Karpas-422 (cell line): Measurements from ENCODE around the gene HDX. TPM values are rescaled to one million over a fixed set of nuclear protein-coding genes. Genes with fewer than 3 reads are reported as not detected.

Experiments used
- DNase-seq: peaks from one replicate; pipeline ENCODE4 v3.0.0-alpha.2; 2015
- H2AFZ ChIP-seq: fragments of 200-600 bp; sonication (generic); 2 replicates; pipeline ENCODE4 v1.6.1; 2014; ENCODE audit warnings: antibody characterized with exemption, low read length, mixed read lengths
- H3K27ac ChIP-seq: fragments of 200-600 bp; sonication (generic); 2 replicates; pipeline ENCODE4 v1.5.1; 2014; ENCODE audit warnings: mild to moderate bottlenecking, low read length, moderate library complexity
- H3K27me3 ChIP-seq: fragments of 200-600 bp; sonication (generic); 2 replicates; pipeline ENCODE4 v1.6.1; 2014; ENCODE audit warnings: low read length, mixed read lengths
- H3K36me3 ChIP-seq: fragments of 200-600 bp; sonication (generic); 2 replicates; pipeline ENCODE4 v1.6.1; 2014; ENCODE audit warnings: low read length, mixed read lengths; ENCODE audit not compliant: insufficient read depth
- H3K4me1 ChIP-seq: fragments of 200-600 bp; sonication (generic); 2 replicates; pipeline ENCODE4 v1.6.1; 2014; ENCODE audit warnings: mild to moderate bottlenecking, low read length, mixed read lengths
- H3K4me2 ChIP-seq: fragments of 200-600 bp; sonication (generic); 2 replicates; pipeline ENCODE4 v1.6.1; 2014; ENCODE audit warnings: low read length, low read depth, mild to moderate bottlenecking; ENCODE audit not compliant: poor library complexity, severe bottlenecking
- H3K4me3 ChIP-seq: fragments of 200-600 bp; sonication (generic); 2 replicates; pipeline ENCODE4 v1.5.1; 2014; ENCODE audit warnings: mild to moderate bottlenecking, antibody characterized with exemption, low read length, mixed read lengths
- H3K79me2 ChIP-seq: fragments of 200-600 bp; sonication (generic); 2 replicates; pipeline ENCODE4 v1.6.1; 2014; ENCODE audit warnings: mild to moderate bottlenecking, low read length, mixed read lengths
- H3K9ac ChIP-seq: fragments of 200-600 bp; sonication (generic); 2 replicates; pipeline ENCODE4 v1.6.0; 2014; ENCODE audit warnings: low read length
- H3K9me2 ChIP-seq: fragments of 200-600 bp; sonication (generic), shearing (Covaris generic); replicated peaks from 2 replicates; pipeline ENCODE4 v1.6.0; 2014; ENCODE audit warnings: mild to moderate bottlenecking, low read length, moderate library complexity; ENCODE audit not compliant: insufficient read depth
- H3K9me3 ChIP-seq: fragments of 300-700, 200-600 bp; sonication (generic); 2 replicates; pipeline ENCODE4 v1.6.1; 2014; ENCODE audit warnings: low read length, mixed read lengths
- H4K20me1 ChIP-seq: fragments of 200-600 bp; sonication (generic); 2 replicates; pipeline ENCODE4 v1.6.1; 2014; ENCODE audit warnings: mild to moderate bottlenecking, antibody characterized with exemption, low read length, low read depth; ENCODE audit not compliant: insufficient read depth
- total RNA-seq: library from RNA; depleted of rRNA; stranded (reverse); fragments of >200 nt; shearing (Covaris generic); gene quantifications from 2 replicates; pipeline ENCODE4 v1.2.3, GENCODE V29; 2014; ENCODE audit warnings: low replicate concordance

Gene HDX
- total RNA-seq, 1 experiment from 2014 or later = 12.2 TPM

GRCh38 chrX:84475596-84475995 is 26.7 kb downstream of the HDX start:
- peak overlapping the region; percentile 6; the same call in 1 of the 2 replicates for H3K27ac ChIP-seq
- H3K4me1 ChIP-seq = peaks cover 16% of the 10 kb centered on the region
- no peak overlapping the region for H2AFZ ChIP-seq
- no peaks in the 10 kb centered on the region for H3K9me3 ChIP-seq
- no peak for DNase-seq
- no peak overlapping the region for H3K4me3 ChIP-seq
- H3K4me2 ChIP-seq = peak overlapping the region; percentile 37
- H3K9ac ChIP-seq = no peak overlapping the region
- H3K36me3 ChIP-seq = no peaks in the 10 kb centered on the region
- H3K9me2 ChIP-seq = no peaks in the 10 kb centered on the region
- no peaks in the 10 kb centered on the region for H3K79me2 ChIP-seq
- H4K20me1 ChIP-seq = no peaks in the 10 kb centered on the region
- H3K27me3 ChIP-seq = no peaks in the 10 kb centered on the region

GRCh38 chrX:84475101-84475500 is 27.2 kb downstream of the HDX start:
- Histone ChIP-seq H2AFZ (no peak overlapping the region), H4K20me1 (no peaks in the 10 kb centered on the region), H3K4me2 (peak overlapping the region; percentile 37), H3K4me1 (peaks cover 16% of the 10 kb centered on the region), H3K27me3 (no peaks in the 10 kb centered on the region), H3K4me3 (no peak overlapping the region), H3K9ac (no peak overlapping the region), H3K79me2 (no peaks in the 10 kb centered on the region), H3K9me2 (no peaks in the 10 kb centered on the region), H3K36me3 (no peaks in the 10 kb centered on the region), H3K27ac (peak overlapping the region; percentile 6; the same call in 1 of the 2 replicates), H3K9me3 (no peaks in the 10 kb centered on the region)
- no peak for DNase-seq

GRCh38 chrX:84469226-84469625 is 33.0 kb downstream of the HDX start:
- Histone ChIP-seq H2AFZ (peak overlapping the region; percentile 62; the same call in 1 of the 2 replicates), H4K20me1 (no peaks in the 10 kb centered on the region), H3K36me3 (peaks cover 7% of the 10 kb centered on the region; the same call in 1 of the 2 replicates), H3K27me3 (no peaks in the 10 kb centered on the region), H3K79me2 (no peaks in the 10 kb centered on the region), H3K4me1 (peaks cover 4% of the 10 kb centered on the region; the same call in 1 of the 2 replicates), H3K9me2 (no peaks in the 10 kb centered on the region), H3K4me2 (no peak overlapping the region), H3K27ac (no peak overlapping the region), H3K9me3 (0 out of 2 replicates have a peak, but pooled peaks cover 2% of the 10 kb centered on the region), H3K9ac (no peak overlapping the region), H3K4me3 (no peak overlapping the region)
- no peak for DNase-seq

- no peak overlapping the region for H3K27ac ChIP-seq
- no peaks in the 10 kb centered on the region for H4K20me1 ChIP-seq
- DNase-seq = no peak
- 0 out of 2 replicates have a peak, but pooled peaks cover 2% of the 10 kb centered on the region for H3K9me3 ChIP-seq
- peaks cover 4% of the 10 kb centered on the region; the same call in 1 of the 2 replicates for H3K4me1 ChIP-seq
- H3K4me2 ChIP-seq = no peak overlapping the region
- H3K27me3 ChIP-seq = no peaks in the 10 kb centered on the region
- H3K9me2 ChIP-seq = no peaks in the 10 kb centered on the region
- H3K79me2 ChIP-seq = no peaks in the 10 kb centered on the region
- H3K4me3 ChIP-seq = no peak overlapping the region
- peaks cover 7% of the 10 kb centered on the region; the same call in 1 of the 2 replicates for H3K36me3 ChIP-seq
- no peak overlapping the region for H3K9ac ChIP-seq
- H2AFZ ChIP-seq = no peak overlapping the region
Observed at GRCh38 chrX:84467898-84468297, 34.4 kb downstream of the HDX start.

GRCh38 chrX:84453351-84454246 is 48.7 kb downstream of the HDX start:
- no peak overlapping the region for H3K4me3 ChIP-seq
- no peaks in the 10 kb centered on the region for H3K4me1 ChIP-seq
- H3K9me3 ChIP-seq = peaks cover 15% of the 10 kb centered on the region
- no peak overlapping the region for H2AFZ ChIP-seq
- no peaks in the 10 kb centered on the region for H3K9me2 ChIP-seq
- no peaks in the 10 kb centered on the region for H3K79me2 ChIP-seq
- H3K27ac ChIP-seq = no peak overlapping the region
- no peaks in the 10 kb centered on the region for H3K27me3 ChIP-seq
- no peak overlapping the region for H3K4me2 ChIP-seq
- H3K9ac ChIP-seq = no peak overlapping the region
- no peaks in the 10 kb centered on the region for H4K20me1 ChIP-seq
- DNase-seq = no peak
- H3K36me3 ChIP-seq = no peaks in the 10 kb centered on the region

GRCh38 chrX:84441143-84441542 is 61.1 kb downstream of the HDX start:
- no peaks in the 10 kb centered on the region for H3K79me2 ChIP-seq
- no peak overlapping the region for H3K9ac ChIP-seq
- no peak overlapping the region for H3K4me3 ChIP-seq
- H3K9me3 ChIP-seq = peaks cover 25% of the 10 kb centered on the region
- H3K9me2 ChIP-seq = no peaks in the 10 kb centered on the region
- H2AFZ ChIP-seq = no peak overlapping the region
- no peaks in the 10 kb centered on the region for H3K27me3 ChIP-seq
- H3K27ac ChIP-seq = no peak overlapping the region
- H4K20me1 ChIP-seq = no peaks in the 10 kb centered on the region
- no peak overlapping the region for H3K4me2 ChIP-seq
- 0 out of 2 replicates have a peak, but pooled peaks cover 3% of the 10 kb centered on the region for H3K36me3 ChIP-seq
- H3K4me1 ChIP-seq = no peaks in the 10 kb centered on the region
- no peak for DNase-seq

- no peaks in the 10 kb centered on the region for H3K79me2 ChIP-seq
- no peaks in the 10 kb centered on the region for H3K9me2 ChIP-seq
- H4K20me1 ChIP-seq = no peaks in the 10 kb centered on the region
- H3K4me1 ChIP-seq = peaks cover 11% of the 10 kb centered on the region
- H3K4me2 ChIP-seq = no peak overlapping the region
- H3K36me3 ChIP-seq = no peaks in the 10 kb centered on the region
- no peak overlapping the region for H3K27ac ChIP-seq
- no peak overlapping the region for H2AFZ ChIP-seq
- H3K27me3 ChIP-seq = no peaks in the 10 kb centered on the region
- no peak overlapping the region for H3K4me3 ChIP-seq
- no peak for DNase-seq
- no peak overlapping the region for H3K9ac ChIP-seq
- peaks cover 3% of the 10 kb centered on the region; the same call in 1 of the 2 replicates for H3K9me3 ChIP-seq
Observed at GRCh38 chrX:84415140-84415539, 87.1 kb downstream of the HDX start.

GRCh38 chrX:84363663-84364062 is 138.6 kb downstream of the HDX start:
- Histone ChIP-seq H3K9ac (peak overlapping the region; percentile 30), H3K9me3 (no peaks in the 10 kb centered on the region), H3K36me3 (no peaks in the 10 kb centered on the region), H2AFZ (peak overlapping the region; percentile 19; the same call in 1 of the 2 replicates), H3K27me3 (no peaks in the 10 kb centered on the region), H3K4me1 (peaks cover 11% of the 10 kb centered on the region), H3K79me2 (no peaks in the 10 kb centered on the region), H3K9me2 (no peaks in the 10 kb centered on the region), H4K20me1 (no peaks in the 10 kb centered on the region), H3K4me3 (peak overlapping the region; percentile 31; the same call in 1 of the 2 replicates), H3K27ac (peak overlapping the region; percentile 7; the same call in 1 of the 2 replicates), H3K4me2 (peak overlapping the region; percentile 45)
- no peak for DNase-seq
